SK-N-SH (cell line): ENCODE data around the gene NYAP1.
"Not testable (repeated sequence)": the region's sequence is repeated elsewhere in the genome, so short reads cannot be mapped to it uniquely, and the experiment has no call there.

ENCODE experiments used
- CHD2 ChIP-seq: fragments of 150-350 bp; IDR thresholded peaks from 2 replicates; pipeline ENCODE4 v1.6.1; 2018; ENCODE audit warnings: low read length; ENCODE audit not compliant: partially characterized antibody
- EP300 ChIP-seq, 2 experiments: IDR thresholded peaks; 2 replicates each; pipeline versions ENCODE4 v1.4.0 to v1.6.1; 2012; ENCODE audit warnings: borderline replicate concordance in 1 of 2, low read depth in 1 of 2, low read length in 1 of 2
- EZH2phosphoT487 ChIP-seq: fragments of 200-600 bp; sonication (generic); IDR thresholded peaks from 2 replicates; pipeline ENCODE4 v1.6.1; 2017; ENCODE audit warnings: low read depth, mixed run types, mild to moderate bottlenecking, antibody characterized with exemption, moderate library complexity, borderline replicate concordance
- FOSL2 ChIP-seq: IDR thresholded peaks from 2 replicates; pipeline ENCODE4 v1.4.0; 2012; ENCODE audit warnings: low read depth, mild to moderate bottlenecking, moderate library complexity, borderline replicate concordance
- JUND ChIP-seq: IDR thresholded peaks from 2 replicates; pipeline ENCODE4 v1.4.0; 2012
- MXI1 ChIP-seq: IDR thresholded peaks from 2 replicates; pipeline ENCODE4 v1.6.1; 2012; ENCODE audit warnings: mild to moderate bottlenecking, low read depth, low read length, improper control_type of control experiment
- NFIC ChIP-seq: IDR thresholded peaks from 2 replicates; pipeline ENCODE4 v1.4.0; 2012; ENCODE audit warnings: borderline replicate concordance
- PBX3 ChIP-seq: IDR thresholded peaks from 2 replicates; pipeline ENCODE4; 2012
- POLR2AphosphoS5 ChIP-seq: IDR thresholded peaks from 2 replicates; pipeline ENCODE4 v1.6.1; 2012; ENCODE audit warnings: low read depth, low read length
- RXRA ChIP-seq: IDR thresholded peaks from 2 replicates; pipeline ENCODE4 v1.4.0; 2012; ENCODE audit warnings: low read depth, mild to moderate bottlenecking, borderline replicate concordance
- USF1 ChIP-seq: IDR thresholded peaks from 2 replicates; pipeline ENCODE4 v1.4.0; 2012; ENCODE audit warnings: low read depth, borderline replicate concordance
- USF2 ChIP-seq: fragments of 150-350 bp; IDR thresholded peaks from 2 replicates; pipeline ENCODE4 v1.6.1; 2017; ENCODE audit warnings: antibody characterized with exemption, low read length, low read depth, borderline replicate concordance
- TF ChIP-seq, protein P1 (sequence below): fragments of 200-600 bp; sonication (generic); IDR thresholded peaks from 2 replicates; pipeline ENCODE4 v1.6.1; 2017; ENCODE audit warnings: antibody characterized with exemption, mild to moderate bottlenecking, moderate library complexity
- TF ChIP-seq, protein P2 (sequence below): IDR thresholded peaks from 2 replicates; pipeline ENCODE4 v1.6.1; 2012; ENCODE audit warnings: mild to moderate bottlenecking, low read depth, low read length, moderate library complexity

- TF ChIP-seq, protein P1, sequence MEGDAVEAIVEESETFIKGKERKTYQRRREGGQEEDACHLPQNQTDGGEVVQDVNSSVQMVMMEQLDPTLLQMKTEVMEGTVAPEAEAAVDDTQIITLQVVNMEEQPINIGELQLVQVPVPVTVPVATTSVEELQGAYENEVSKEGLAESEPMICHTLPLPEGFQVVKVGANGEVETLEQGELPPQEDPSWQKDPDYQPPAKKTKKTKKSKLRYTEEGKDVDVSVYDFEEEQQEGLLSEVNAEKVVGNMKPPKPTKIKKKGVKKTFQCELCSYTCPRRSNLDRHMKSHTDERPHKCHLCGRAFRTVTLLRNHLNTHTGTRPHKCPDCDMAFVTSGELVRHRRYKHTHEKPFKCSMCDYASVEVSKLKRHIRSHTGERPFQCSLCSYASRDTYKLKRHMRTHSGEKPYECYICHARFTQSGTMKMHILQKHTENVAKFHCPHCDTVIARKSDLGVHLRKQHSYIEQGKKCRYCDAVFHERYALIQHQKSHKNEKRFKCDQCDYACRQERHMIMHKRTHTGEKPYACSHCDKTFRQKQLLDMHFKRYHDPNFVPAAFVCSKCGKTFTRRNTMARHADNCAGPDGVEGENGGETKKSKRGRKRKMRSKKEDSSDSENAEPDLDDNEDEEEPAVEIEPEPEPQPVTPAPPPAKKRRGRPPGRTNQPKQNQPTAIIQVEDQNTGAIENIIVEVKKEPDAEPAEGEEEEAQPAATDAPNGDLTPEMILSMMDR, result not testable (repeated sequence)
- not testable (repeated sequence) for TF ChIP-seq JUND; EZH2phosphoT487; CHD2; EP300 (IDR thresholded peaks at IDR 0.05; ENCODE audit: borderline replicate concordance in 1 of 2, low read depth in 1 of 2, low read length in 1 of 2); RXRA; POLR2AphosphoS5; USF1; NFIC; FOSL2; MXI1; PBX3; USF2
- TF ChIP-seq, protein P2, sequence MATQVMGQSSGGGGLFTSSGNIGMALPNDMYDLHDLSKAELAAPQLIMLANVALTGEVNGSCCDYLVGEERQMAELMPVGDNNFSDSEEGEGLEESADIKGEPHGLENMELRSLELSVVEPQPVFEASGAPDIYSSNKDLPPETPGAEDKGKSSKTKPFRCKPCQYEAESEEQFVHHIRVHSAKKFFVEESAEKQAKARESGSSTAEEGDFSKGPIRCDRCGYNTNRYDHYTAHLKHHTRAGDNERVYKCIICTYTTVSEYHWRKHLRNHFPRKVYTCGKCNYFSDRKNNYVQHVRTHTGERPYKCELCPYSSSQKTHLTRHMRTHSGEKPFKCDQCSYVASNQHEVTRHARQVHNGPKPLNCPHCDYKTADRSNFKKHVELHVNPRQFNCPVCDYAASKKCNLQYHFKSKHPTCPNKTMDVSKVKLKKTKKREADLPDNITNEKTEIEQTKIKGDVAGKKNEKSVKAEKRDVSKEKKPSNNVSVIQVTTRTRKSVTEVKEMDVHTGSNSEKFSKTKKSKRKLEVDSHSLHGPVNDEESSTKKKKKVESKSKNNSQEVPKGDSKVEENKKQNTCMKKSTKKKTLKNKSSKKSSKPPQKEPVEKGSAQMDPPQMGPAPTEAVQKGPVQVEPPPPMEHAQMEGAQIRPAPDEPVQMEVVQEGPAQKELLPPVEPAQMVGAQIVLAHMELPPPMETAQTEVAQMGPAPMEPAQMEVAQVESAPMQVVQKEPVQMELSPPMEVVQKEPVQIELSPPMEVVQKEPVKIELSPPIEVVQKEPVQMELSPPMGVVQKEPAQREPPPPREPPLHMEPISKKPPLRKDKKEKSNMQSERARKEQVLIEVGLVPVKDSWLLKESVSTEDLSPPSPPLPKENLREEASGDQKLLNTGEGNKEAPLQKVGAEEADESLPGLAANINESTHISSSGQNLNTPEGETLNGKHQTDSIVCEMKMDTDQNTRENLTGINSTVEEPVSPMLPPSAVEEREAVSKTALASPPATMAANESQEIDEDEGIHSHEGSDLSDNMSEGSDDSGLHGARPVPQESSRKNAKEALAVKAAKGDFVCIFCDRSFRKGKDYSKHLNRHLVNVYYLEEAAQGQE, result not testable (repeated sequence)
These were observed 17.0 kb downstream of the NYAP1 start for GRCh38 chr7:100500743-100501142.
